Thyroid gland (tissue), 4 donors: Measurements from ENCODE around the gene GNL1. TPM values are rescaled to one million over a fixed set of nuclear protein-coding genes. Genes with fewer than 3 reads are reported as not detected.
A peak's percentile ranks its signal among the peaks of the same experiment; 100 is the strongest.
"Not testable (repeated sequence)": the region's sequence is repeated elsewhere in the genome, so short reads cannot be mapped to it uniquely, and the experiment has no call there.

ENCODE experiments used
- DNase-seq, 2 donors: peaks; one replicate each; pipeline ENCODE4 v3.0.0-alpha.2; 2019
- H3K27ac ChIP-seq, 3 donors: fragments of 200-600 bp; sonication (generic); 1 replicate in 2 of 3; 2 replicates in 1 of 3; pipeline ENCODE4 v1.5.1; 2016 to 2019; ENCODE audit warnings: mild to moderate bottlenecking in 1 of 3, moderate library complexity in 1 of 3
- H3K27me3 ChIP-seq: fragments of 200-600 bp; sonication (generic); one replicate; pipeline ENCODE4 v1.5.1; 2019
- H3K36me3 ChIP-seq, 2 donors: fragments of 200-600 bp; sonication (generic); one replicate each; pipeline ENCODE4 v1.5.1; 2016 to 2019
- H3K4me1 ChIP-seq, 2 donors: fragments of 200-600 bp; sonication (generic); one replicate each; pipeline ENCODE4 v1.5.1; 2017 to 2019
- H3K4me3 ChIP-seq, 3 donors: fragments of 200-600 bp; sonication (generic); replicated peaks in 1 of 3; 1 replicate in 2 of 3; 2 replicates in 1 of 3; pipeline ENCODE4 v1.5.1; 2016; ENCODE audit warnings: mild to moderate bottlenecking in 1 of 3
- H3K9me3 ChIP-seq: fragments of 200-600 bp; sonication (generic); one replicate; pipeline ENCODE4 v1.5.1; 2017
- POLR2A ChIP-seq, 2 donors: fragments of 450-650 bp; IDR thresholded peaks; one replicate each; pipeline ENCODE4 v1.6.1; 2017; ENCODE audit warnings: antibody characterized with exemption in 2 of 2, mild to moderate bottlenecking in 2 of 2, moderate library complexity in 1 of 2
- WGBS, 2 donors: methylation state at CpG; one replicate each; pipeline ENCODE4 v1.1.5; 2017; 5-methylcytosine and 5-hydroxymethylcytosine counted together
- intact Hi-C: fragments of 100-400 bp; cut with DNase I; formaldehyde crosslinking; loops from one replicate; pipeline ENCODE4 v1.15.1; 2023
- total RNA-seq, 4 donors: library from RNA; depleted of rRNA; stranded (reverse); fragments of >200 nt; gene quantifications; one replicate each; pipeline ENCODE4 v1.2.3, GENCODE V29; 2016
- TF ChIP-seq, protein P1 (sequence below), 6 experiments: fragments of 200-600 bp in 3 of 6; fragments of 450-650 bp in 3 of 6; sonication (generic) in 3 of 6; IDR thresholded peaks; one replicate each; pipeline ENCODE4 v1.5.1; 2016 to 2019; ENCODE audit warnings: antibody characterized with exemption in 6 of 6, mild to moderate bottlenecking in 2 of 6, inconsistent platforms in 1 of 6, moderate library complexity in 1 of 6

GNL1 gene
- total RNA-seq, 4 donors from 2014 or later, result 33.9 to 77.7 (median 37.7) TPM

DNA sequence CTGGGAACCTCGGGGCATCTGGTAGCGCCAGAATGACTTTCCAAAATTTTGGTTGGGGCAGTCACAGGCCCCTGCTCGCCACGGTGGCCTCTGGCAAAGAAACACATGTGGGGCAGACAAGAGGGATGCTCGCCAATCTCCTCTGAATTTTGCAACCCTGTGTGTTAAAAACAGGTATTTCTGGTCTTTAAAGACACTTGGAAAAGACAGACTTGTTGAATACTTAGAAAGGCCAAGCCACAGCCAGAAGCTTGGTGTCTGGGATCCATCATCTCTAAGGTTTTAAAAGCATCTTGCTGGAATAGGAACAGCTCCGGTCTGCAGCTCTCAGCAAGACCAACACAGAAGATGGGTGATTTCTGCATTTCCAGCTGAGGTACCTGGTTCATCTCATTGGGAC is 35.8 kb downstream of the GNL1 start:
- intact Hi-C loops, result no loop called here
- Histone ChIP-seq H3K9me3 (no peaks in the 10 kb centered on the region), H3K4me3 (no peak overlapping the region), H3K4me1 (peaks cover 10 to 18% of the 10 kb centered on the region in 2 donors), H3K27me3 (no peaks in the 10 kb centered on the region), H3K36me3 (no peaks in the 10 kb centered on the region), H3K27ac (peak overlapping the region in 2 of 3 donors; percentile 41 to 46)
- 67 to 72% methylated on average over 5 to 6 of the region's 6 CpGs for WGBS, 2 donors
- TF ChIP-seq POLR2A (IDR thresholded peaks at IDR 0.05), result no peak
- TF ChIP-seq, protein P1, sequence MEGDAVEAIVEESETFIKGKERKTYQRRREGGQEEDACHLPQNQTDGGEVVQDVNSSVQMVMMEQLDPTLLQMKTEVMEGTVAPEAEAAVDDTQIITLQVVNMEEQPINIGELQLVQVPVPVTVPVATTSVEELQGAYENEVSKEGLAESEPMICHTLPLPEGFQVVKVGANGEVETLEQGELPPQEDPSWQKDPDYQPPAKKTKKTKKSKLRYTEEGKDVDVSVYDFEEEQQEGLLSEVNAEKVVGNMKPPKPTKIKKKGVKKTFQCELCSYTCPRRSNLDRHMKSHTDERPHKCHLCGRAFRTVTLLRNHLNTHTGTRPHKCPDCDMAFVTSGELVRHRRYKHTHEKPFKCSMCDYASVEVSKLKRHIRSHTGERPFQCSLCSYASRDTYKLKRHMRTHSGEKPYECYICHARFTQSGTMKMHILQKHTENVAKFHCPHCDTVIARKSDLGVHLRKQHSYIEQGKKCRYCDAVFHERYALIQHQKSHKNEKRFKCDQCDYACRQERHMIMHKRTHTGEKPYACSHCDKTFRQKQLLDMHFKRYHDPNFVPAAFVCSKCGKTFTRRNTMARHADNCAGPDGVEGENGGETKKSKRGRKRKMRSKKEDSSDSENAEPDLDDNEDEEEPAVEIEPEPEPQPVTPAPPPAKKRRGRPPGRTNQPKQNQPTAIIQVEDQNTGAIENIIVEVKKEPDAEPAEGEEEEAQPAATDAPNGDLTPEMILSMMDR (IDR thresholded peaks at IDR 0.05), result no peak
- DNase-seq, result no peak

DNA sequence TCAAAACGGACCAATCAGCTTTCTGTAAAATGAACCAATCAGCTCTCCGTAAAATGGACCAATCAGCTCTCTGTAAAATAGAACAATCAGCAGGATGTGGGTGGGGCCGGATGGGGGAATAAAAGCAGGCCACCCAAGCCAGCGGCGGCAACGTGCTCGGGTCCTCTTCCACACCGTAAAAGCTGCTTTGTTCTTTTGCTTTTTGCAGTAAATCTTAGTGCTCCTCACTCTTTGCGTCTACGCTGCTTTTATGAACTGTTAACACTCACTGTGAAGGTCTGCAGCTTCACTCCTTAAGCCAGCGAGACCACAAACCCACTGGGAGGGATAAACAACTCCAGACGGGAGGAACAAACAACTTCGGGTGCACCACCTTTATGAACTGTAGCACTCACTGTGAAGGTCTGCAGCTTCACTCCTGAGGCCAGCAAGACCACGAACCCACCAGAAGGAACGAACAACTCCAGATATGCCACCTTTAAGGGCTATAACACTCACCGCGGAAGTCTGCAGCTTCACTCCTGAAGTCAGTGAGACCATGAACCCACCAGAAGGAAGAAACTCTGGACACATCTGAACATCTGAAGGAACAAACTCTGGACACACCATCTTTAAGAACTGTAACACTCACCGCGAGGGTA is 37.7 kb downstream of the GNL1 start:
- intact Hi-C loops, H3K9me3 ChIP-seq, H3K36me3 ChIP-seq, H3K4me3 ChIP-seq, H3K27me3 ChIP-seq, DNase-seq, H3K27ac ChIP-seq: not testable (repeated sequence)
- peaks cover 10 to 18% of the 10 kb centered on the region in 2 donors for H3K4me1 ChIP-seq
- WGBS, 2 donors, result 82 to 84% methylated on average over 19 of the region's 19 CpGs

DNA sequence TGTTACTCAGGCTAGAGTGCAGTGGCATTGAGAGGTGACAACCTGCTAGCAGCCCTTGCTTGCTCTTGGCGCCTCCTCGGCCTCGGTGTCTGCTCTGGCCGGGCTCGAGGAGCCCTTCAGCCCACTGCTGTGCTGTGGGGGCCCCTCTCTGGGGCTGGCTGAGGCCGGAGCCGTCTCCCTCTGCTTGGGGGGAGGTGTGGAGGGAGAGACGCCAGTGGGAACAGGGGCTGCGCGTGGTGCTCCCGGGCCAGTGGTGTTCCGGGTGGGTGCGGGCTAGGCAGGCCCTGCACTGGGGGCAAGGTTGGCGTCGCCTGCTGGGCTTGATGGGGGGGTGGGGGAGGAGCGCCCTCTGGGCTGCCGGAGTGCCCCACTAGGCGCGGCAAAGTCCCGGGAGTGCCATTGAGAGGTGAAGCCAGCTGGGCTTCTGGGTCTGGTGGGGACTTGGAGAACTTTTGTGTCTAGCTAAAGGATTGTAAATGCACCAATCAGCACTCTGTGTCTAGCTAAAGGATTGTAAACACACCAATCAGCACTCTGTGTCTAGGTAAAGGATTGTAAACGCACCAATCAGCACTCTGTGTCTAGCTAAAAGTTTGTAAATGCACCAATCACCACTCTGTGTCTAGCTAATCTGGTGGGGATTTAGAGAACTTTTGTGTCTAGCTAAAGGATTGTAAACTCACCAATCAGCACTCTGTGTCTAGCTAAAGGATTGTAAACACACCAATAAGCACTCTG is 38.4 kb downstream of the GNL1 start:
- H3K9me3 ChIP-seq, H3K36me3 ChIP-seq, DNase-seq, intact Hi-C loops, H3K4me3 ChIP-seq, H3K27me3 ChIP-seq, H3K27ac ChIP-seq: not testable (repeated sequence)
- 91 to 97% methylated on average over 10 to 20 of the region's 21 CpGs for WGBS, 2 donors
- peaks cover 10 to 18% of the 10 kb centered on the region in 2 donors for H3K4me1 ChIP-seq

DNA sequence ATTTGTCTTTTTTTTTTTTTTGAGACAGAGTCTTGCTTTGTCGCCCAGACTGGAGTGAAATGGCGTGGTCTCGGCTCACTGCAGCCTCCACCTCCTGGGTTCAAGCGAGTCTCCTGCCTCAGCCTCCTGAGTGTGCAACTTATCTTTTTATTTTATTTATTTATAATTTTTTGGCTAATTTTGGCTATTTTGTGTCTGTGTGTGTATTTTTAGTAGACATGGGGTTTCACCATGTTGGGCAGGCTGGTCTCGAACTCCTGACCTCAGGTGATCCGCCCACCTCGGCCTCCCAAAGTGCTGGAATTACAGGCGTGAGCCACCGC is 39.6 kb downstream of the GNL1 start:
- H3K36me3 ChIP-seq, H3K9me3 ChIP-seq, H3K27me3 ChIP-seq, DNase-seq, intact Hi-C loops: not testable (repeated sequence)
- peak overlapping the region in 2 of 3 donors; percentile 7 to 22 for H3K4me3 ChIP-seq
- peak overlapping the region; percentile 70 to 76 (median 76) for H3K27ac ChIP-seq
- 56 to 72% methylated on average over 9 of the region's 9 CpGs for WGBS, 2 donors
- peaks cover 10 to 18% of the 10 kb centered on the region in 2 donors for H3K4me1 ChIP-seq

DNA sequence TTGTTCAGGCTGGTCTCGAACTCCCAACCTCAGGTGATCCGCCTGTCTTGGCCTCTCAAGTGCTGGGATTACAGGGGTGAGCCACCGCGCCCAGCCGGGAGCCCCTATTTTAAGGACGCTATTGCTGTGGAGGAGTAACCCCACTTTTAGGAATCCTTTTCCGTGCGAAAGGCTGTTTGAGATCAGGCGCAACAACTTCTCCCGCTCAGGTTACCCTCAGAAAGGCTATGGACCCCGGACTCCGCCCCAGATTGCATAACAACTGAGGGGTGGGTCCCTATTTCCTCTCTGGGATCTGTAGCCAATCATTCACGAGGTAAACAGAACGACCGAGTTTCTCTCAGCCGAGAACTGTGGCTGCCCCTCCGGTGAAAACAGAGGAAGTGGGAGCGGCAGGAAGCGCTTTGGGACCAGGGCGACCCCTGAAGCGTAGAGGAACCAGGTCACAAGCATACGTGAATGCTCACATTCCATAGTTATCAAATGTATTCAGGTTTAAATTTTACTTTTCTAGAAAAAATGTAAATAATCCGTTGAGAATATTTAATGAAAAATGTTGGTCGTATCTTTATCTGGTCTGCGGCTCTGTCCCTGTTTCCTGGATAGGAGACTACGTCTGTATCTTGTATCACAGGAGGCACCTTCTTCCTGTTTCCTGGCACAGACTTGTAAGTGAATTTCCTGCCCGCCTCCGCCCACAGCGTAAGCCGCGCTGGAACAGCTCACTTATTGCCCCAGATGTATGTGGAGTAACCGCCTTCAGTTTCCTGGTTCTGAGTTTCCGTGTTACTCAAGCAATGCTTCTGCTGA is 40.1 kb downstream of the GNL1 start:
- Histone ChIP-seq H3K36me3 (no peaks in the 10 kb centered on the region), H3K27me3 (no peaks in the 10 kb centered on the region), H3K27ac (peak overlapping the region; percentile 70 to 76 (median 76)), H3K4me1 (peaks cover 10 to 16% of the 10 kb centered on the region in 2 donors), H3K4me3 (peak overlapping the region in 2 of 3 donors; percentile 7 to 22), H3K9me3 (no peaks in the 10 kb centered on the region)
- TF ChIP-seq, protein P1 (IDR thresholded peaks at IDR 0.05), result no peak
- TF ChIP-seq POLR2A (IDR thresholded peaks at IDR 0.05), result peak in 1 of 2 donors; percentile 76
- intact Hi-C loops, result no loop called here
- peak; percentile 81 to 84 for DNase-seq
- 3 to 7% methylated on average over 33 of the region's 33 CpGs for WGBS, 2 donors

DNA sequence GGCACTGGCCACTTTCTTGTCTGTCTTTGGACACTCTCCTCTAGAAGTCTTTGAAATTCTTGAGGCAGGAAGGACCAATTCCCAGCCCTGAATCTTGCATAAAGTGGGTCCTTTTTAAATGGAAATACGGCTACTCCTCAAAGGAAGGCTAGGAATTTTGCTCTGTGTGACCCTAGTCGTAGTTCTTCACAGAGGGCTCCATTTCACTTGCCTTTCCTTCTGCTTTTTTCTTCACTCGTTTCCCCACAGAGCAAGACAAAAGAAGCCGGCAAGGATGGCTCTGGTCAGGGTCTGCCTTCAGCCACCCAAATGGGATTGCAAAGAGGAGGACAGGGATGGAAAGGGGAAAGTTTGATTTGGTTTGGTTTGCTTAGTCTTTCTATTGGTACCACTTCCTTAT is 41.2 kb downstream of the GNL1 start:
- Histone ChIP-seq H3K36me3 (no peaks in the 10 kb centered on the region), H3K27me3 (no peaks in the 10 kb centered on the region), H3K4me1 (peaks cover 3 to 5% of the 10 kb centered on the region in 2 donors), H3K4me3 (no peak overlapping the region), H3K27ac (peak overlapping the region; percentile 40 to 76 (median 44)), H3K9me3 (no peaks in the 10 kb centered on the region)
- no peak for DNase-seq
- 44 to 56% methylated on average over 4 of the region's 4 CpGs for WGBS, 2 donors
- TF ChIP-seq POLR2A (IDR thresholded peaks at IDR 0.05), result no peak
- TF ChIP-seq, protein P1 (IDR thresholded peaks at IDR 0.05), result no peak
- intact Hi-C loops, result no loop called here
